Fibroblast of pulmonary artery (primary cell): ENCODE data around the gene PDLIM5.

Experiments used
- DNase-seq: peaks from one replicate; pipeline ENCODE4 v3.0.0-alpha.2; 2010; ENCODE audit warnings: low read depth
- H3K4me3 ChIP-seq: replicated peaks from 2 replicates; pipeline ENCODE4 v1.5.1; 2011; ENCODE audit warnings: low read depth, mild to moderate bottlenecking, control low read depth, low read length, moderate library complexity
- TF ChIP-seq, protein P1 (sequence below): IDR thresholded peaks from 2 replicates; pipeline ENCODE4 v1.5.1; 2011; ENCODE audit warnings: mild to moderate bottlenecking, control low read depth, low read length, inconsistent platforms; ENCODE audit errors: missing control alignments

Gene PDLIM5

GRCh38 chr4:94451051-94451694 lies 569 bp upstream of the PDLIM5 start:
- H3K4me3 ChIP-seq: peak overlapping the region; percentile 87
- TF ChIP-seq, protein P1, sequence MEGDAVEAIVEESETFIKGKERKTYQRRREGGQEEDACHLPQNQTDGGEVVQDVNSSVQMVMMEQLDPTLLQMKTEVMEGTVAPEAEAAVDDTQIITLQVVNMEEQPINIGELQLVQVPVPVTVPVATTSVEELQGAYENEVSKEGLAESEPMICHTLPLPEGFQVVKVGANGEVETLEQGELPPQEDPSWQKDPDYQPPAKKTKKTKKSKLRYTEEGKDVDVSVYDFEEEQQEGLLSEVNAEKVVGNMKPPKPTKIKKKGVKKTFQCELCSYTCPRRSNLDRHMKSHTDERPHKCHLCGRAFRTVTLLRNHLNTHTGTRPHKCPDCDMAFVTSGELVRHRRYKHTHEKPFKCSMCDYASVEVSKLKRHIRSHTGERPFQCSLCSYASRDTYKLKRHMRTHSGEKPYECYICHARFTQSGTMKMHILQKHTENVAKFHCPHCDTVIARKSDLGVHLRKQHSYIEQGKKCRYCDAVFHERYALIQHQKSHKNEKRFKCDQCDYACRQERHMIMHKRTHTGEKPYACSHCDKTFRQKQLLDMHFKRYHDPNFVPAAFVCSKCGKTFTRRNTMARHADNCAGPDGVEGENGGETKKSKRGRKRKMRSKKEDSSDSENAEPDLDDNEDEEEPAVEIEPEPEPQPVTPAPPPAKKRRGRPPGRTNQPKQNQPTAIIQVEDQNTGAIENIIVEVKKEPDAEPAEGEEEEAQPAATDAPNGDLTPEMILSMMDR: no peak
- no peak for DNase-seq

DNA sequence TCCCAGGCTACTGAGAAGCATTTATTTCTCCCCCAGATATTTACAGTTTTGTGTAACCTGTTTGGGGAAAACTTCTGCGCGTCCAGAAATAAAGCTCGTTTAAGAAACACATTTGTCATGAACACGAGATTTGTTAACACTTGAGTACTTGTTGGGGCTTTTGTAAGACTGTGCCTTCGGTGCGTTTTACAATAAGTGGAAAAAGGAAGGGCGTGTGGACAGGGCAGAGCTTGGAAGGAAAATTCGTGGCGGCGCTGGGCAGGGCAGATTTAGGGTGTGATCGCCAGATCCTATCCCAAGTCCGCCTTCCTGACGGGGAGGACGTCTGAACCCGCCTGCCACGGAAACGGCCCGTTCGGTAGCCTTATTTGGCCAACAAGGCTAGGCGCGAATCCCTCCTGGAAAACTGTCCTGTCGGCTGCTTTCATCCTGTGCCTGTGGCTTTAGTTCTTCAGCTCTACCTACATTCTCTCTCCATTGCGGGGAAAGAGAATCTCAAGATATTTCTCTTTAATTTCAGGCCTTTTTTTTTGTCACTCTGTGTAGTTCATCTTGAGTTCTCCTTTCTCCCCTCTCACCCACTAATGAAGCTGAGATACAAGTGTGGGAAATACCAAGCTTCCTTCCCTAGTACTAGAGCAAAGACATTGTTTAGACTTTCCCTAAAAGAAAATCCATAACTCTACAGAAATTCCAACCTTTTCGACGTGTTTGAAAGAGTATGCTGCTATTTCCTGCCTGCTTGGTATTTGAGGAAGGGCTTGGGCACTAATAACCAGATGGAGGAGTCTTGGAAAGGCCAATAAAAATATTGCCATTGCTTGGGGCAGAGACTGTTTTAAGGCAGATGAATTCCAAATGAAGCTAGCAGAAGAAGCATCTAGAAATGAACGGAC lies 982 bp downstream of the PDLIM5 start:
- TF ChIP-seq, protein P1: no peak
- peak overlapping the region; percentile 87 for H3K4me3 ChIP-seq
- peak; percentile 93 for DNase-seq

GRCh38 chr4:94453391-94453963 lies 1.7 kb downstream of the PDLIM5 start:
- TF ChIP-seq, protein P1: no peak
- peak overlapping the region; percentile 87 for H3K4me3 ChIP-seq

DNA sequence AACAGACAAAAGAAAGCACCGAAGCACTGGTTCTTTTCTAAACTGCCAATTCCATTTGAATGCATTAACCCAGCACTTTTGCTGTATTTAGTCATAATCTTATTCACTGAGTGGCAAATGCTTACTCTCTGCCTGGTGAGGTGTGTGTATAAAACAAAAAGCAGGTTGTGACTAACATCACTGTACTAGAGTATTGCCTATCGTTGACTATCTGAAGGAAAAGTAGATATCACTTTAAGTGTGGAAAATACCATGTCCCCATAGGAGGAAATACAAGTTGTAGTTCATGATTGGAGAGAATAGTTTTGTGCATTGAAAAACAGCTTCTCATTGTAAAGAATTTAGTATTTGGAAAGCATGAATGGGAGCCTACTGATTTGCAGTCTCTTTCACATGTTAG lies 2.7 kb downstream of the PDLIM5 start:
- no peak for DNase-seq
- TF ChIP-seq, protein P1: no peak
- peak overlapping the region; percentile 87 for H3K4me3 ChIP-seq

More at GRCh38 chr4:94453391-94453963, 1.7 kb downstream of the PDLIM5 start:
- DNase-seq: no peak

- DNase-seq: peak; percentile 88
- peak overlapping the region; percentile 87 for H3K4me3 ChIP-seq
- TF ChIP-seq, protein P1: no peak
Measured at GRCh38 chr4:94455081-94455480, 3.3 kb downstream of the PDLIM5 start.

GRCh38 chr4:94457692-94458106 lies 6.0 kb downstream of the PDLIM5 start:
- TF ChIP-seq, protein P1: no peak
- peak overlapping the region; percentile 15 for H3K4me3 ChIP-seq
- DNase-seq: peak; percentile 58
